ENCODE data around the gene SIN3B. TPM values are rescaled to one million over a fixed set of nuclear protein-coding genes. Genes with fewer than 3 reads are reported as not detected.
"Not testable (repeated sequence)": the region's sequence is repeated elsewhere in the genome, so short reads cannot be mapped to it uniquely, and the experiment has no call there.

Gene SIN3B
- total RNA-seq, 1 experiment from 2014 or later: 83.8 TPM

DNA sequence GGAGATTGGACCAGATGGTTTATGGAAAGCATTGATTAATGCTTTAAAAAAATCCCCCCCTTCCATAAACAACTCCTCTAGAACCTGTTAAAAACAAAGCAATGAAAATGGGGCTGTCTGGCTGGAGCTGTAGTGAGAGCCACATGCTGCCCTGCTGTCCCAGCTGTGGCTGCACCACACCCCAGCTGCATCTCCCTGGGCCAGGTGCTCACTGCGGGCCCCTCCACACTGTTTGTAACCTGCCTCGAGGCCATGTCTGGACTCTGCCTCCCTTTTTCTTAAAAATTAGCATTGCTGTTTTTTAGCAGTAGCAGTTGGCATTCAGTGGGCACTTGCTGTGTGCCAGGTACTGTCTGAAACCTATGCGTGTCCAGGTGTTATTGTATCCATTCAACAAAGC lies 44.4 kb downstream of the SIN3B start:
- peaks cover 14% of the 10 kb centered on the region; the same call in 1 of the 2 replicates for H3F3A ChIP-seq (ENCODE audit: insufficient read depth, low read depth)
- no peaks in the 10 kb centered on the region for H3K9me2 ChIP-seq (ENCODE audit: insufficient read depth)
- H3K4me2 ChIP-seq: no peak overlapping the region
- ChIA-PET POLR2A (ENCODE audit: unreplicated experiment) (no interaction called here), CTCF (no interaction called here)
- H3K27ac ChIP-seq: no peak overlapping the region
- intact Hi-C loops (cut with micrococcal nuclease; ENCODE audit: unreplicated experiment): no loop called here
- H3K4me1 ChIP-seq (replicated peaks; ENCODE audit: insufficient read depth): no peaks in the 10 kb centered on the region; the same call in 1 of the 2 replicates
- TF ChIP-seq EZH2 (IDR thresholded peaks at IDR 0.05; ENCODE audit: low read depth): no peak
- TF ChIP-seq, protein P1, sequence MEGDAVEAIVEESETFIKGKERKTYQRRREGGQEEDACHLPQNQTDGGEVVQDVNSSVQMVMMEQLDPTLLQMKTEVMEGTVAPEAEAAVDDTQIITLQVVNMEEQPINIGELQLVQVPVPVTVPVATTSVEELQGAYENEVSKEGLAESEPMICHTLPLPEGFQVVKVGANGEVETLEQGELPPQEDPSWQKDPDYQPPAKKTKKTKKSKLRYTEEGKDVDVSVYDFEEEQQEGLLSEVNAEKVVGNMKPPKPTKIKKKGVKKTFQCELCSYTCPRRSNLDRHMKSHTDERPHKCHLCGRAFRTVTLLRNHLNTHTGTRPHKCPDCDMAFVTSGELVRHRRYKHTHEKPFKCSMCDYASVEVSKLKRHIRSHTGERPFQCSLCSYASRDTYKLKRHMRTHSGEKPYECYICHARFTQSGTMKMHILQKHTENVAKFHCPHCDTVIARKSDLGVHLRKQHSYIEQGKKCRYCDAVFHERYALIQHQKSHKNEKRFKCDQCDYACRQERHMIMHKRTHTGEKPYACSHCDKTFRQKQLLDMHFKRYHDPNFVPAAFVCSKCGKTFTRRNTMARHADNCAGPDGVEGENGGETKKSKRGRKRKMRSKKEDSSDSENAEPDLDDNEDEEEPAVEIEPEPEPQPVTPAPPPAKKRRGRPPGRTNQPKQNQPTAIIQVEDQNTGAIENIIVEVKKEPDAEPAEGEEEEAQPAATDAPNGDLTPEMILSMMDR (conservative IDR thresholded peaks at IDR 0.05): no peak
- peaks cover 3% of the 10 kb centered on the region; the same call in 1 of the 2 replicates for H4K20me1 ChIP-seq (ENCODE audit: insufficient read depth)
- no peak overlapping the region for H2AFZ ChIP-seq
- DNase-seq: no peak
- peaks cover 16% of the 10 kb centered on the region for H3K79me2 ChIP-seq (ENCODE audit: low read depth)
- BruUV-seq (replicated peaks): no TSS peak
- peaks cover 35% of the 10 kb centered on the region for H3K36me3 ChIP-seq (ENCODE audit: low read depth)
- H3K27me3 ChIP-seq (ENCODE audit: insufficient read depth, low read depth): no peaks in the 10 kb centered on the region
- H3K9me3 ChIP-seq (ENCODE audit: insufficient read depth, low read depth): no peaks in the 10 kb centered on the region; the same call in 1 of the 2 replicates
- no peak overlapping the region for H3K4me3 ChIP-seq

DNA sequence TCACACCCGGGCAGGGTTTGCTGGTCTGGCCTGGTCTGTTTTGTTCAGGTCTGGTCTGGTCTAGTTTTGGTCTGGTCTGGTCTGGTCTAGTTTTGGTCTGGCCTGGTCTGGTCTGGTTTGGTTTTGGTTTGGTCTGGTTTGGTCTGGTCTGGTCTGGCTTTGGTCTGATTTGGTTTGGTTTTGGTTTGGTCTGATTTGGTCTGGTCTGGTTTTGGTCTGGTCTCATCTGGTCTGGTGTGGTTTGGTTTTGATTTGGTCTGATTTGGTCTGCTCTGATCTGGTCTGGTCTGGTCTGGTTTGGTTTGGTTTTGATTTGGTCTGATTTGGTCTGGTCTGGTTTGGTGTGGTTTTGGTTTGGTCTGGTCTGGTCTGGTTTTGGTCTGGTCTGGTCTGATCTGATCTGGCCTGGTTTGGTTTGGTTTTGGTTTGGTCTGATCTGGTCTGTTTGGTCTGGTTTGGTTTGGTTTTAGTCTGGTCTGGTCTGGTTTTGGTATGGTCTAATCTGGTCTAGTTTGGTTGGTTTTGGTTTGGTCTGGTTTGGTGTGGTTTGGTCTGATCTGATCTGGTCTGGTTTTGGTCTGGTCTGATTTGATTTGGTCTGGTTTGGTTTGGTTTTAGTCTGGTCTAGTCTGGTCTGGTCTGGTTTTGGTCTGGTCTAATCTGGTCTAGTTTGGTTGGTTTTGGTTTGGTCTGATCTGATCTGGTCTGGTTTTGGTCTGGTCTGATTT lies 45.2 kb downstream of the SIN3B start:
- Histone ChIP-seq H3F3A (ENCODE audit: insufficient read depth, low read depth) (peaks cover 14% of the 10 kb centered on the region; the same call in 1 of the 2 replicates), H3K36me3 (ENCODE audit: low read depth) (peaks cover 35% of the 10 kb centered on the region), H3K79me2 (ENCODE audit: low read depth) (peaks cover 16% of the 10 kb centered on the region), H3K27me3 (ENCODE audit: insufficient read depth, low read depth) (no peaks in the 10 kb centered on the region), H3K9me2 (ENCODE audit: insufficient read depth) (no peaks in the 10 kb centered on the region), H4K20me1 (ENCODE audit: insufficient read depth) (peaks cover 3% of the 10 kb centered on the region; the same call in 1 of the 2 replicates), H3K27ac (peak overlapping the region; percentile 61), H3K4me3 (no peak overlapping the region), H2AFZ (no peak overlapping the region), H3K4me1 (replicated peaks; ENCODE audit: insufficient read depth) (no peaks in the 10 kb centered on the region; the same call in 1 of the 2 replicates), H3K9me3 (ENCODE audit: insufficient read depth, low read depth) (no peaks in the 10 kb centered on the region; the same call in 1 of the 2 replicates), H3K4me2 (no peak overlapping the region)
- DNase-seq: no peak
- no peak for TF ChIP-seq EZH2 (IDR thresholded peaks at IDR 0.05; ENCODE audit: low read depth)
- TF ChIP-seq, protein P1 (conservative IDR thresholded peaks at IDR 0.05): no peak
- CTCF ChIA-PET: no interaction called here
- BruUV-seq (replicated peaks): no TSS peak
- intact Hi-C loops (cut with micrococcal nuclease; ENCODE audit: unreplicated experiment): no loop called here
- POLR2A ChIA-PET (ENCODE audit: unreplicated experiment): no interaction called here

DNA sequence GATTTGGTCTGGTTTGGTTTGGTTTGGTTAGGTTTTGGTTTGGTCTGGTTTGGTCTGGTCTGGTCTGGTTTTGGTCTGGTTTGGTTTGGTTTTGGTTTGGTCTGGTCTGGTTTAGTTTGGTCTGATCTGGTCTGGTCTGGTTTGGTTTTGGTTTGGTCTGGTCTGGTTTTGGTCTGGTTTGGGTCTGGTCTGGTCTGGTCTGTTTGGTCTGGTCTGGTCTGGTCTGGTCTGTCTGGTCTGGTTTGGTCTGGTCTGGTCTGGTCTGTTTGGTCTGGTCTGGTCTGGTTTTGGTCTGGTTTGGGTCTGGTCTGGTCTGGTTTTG lies 45.7 kb downstream of the SIN3B start:
- H3K4me1 ChIP-seq (replicated peaks; ENCODE audit: insufficient read depth); H3K9me3 ChIP-seq (ENCODE audit: insufficient read depth, low read depth); DNase-seq; CTCF ChIA-PET; H3K27me3 ChIP-seq (ENCODE audit: insufficient read depth, low read depth); intact Hi-C loops (cut with micrococcal nuclease; ENCODE audit: unreplicated experiment); BruUV-seq (replicated peaks); H3K9me2 ChIP-seq (ENCODE audit: insufficient read depth); POLR2A ChIA-PET (ENCODE audit: unreplicated experiment); H3K4me2 ChIP-seq; H2AFZ ChIP-seq; H3K4me3 ChIP-seq; H4K20me1 ChIP-seq (ENCODE audit: insufficient read depth): not testable (repeated sequence)
- peaks cover 39% of the 10 kb centered on the region for H3K36me3 ChIP-seq (ENCODE audit: low read depth)
- H3F3A ChIP-seq (ENCODE audit: insufficient read depth, low read depth): peaks cover 14% of the 10 kb centered on the region; the same call in 1 of the 2 replicates
- H3K27ac ChIP-seq: peak overlapping the region; percentile 61
- peaks cover 16% of the 10 kb centered on the region for H3K79me2 ChIP-seq (ENCODE audit: low read depth)
